ENCODE data around the gene ZBTB20.

GRCh38 chr3:115146032-115146417 is 1.1 kb downstream of the ZBTB20 start:
- peak; percentile 73 to 85 for TF ChIP-seq RXRA (IDR thresholded peaks at IDR 0.05)
- TF ChIP-seq EGR1 (IDR thresholded peaks at IDR 0.05; ENCODE audit: low read depth in 2 of 2) = no peak
- TF ChIP-seq, protein P1, sequence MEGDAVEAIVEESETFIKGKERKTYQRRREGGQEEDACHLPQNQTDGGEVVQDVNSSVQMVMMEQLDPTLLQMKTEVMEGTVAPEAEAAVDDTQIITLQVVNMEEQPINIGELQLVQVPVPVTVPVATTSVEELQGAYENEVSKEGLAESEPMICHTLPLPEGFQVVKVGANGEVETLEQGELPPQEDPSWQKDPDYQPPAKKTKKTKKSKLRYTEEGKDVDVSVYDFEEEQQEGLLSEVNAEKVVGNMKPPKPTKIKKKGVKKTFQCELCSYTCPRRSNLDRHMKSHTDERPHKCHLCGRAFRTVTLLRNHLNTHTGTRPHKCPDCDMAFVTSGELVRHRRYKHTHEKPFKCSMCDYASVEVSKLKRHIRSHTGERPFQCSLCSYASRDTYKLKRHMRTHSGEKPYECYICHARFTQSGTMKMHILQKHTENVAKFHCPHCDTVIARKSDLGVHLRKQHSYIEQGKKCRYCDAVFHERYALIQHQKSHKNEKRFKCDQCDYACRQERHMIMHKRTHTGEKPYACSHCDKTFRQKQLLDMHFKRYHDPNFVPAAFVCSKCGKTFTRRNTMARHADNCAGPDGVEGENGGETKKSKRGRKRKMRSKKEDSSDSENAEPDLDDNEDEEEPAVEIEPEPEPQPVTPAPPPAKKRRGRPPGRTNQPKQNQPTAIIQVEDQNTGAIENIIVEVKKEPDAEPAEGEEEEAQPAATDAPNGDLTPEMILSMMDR (IDR thresholded peaks at IDR 0.05; ENCODE audit: low read depth, low read length, missing input control) = no peak
- peak in 1 of 2 donors; percentile 10 for TF ChIP-seq JUND (IDR thresholded peaks at IDR 0.05)
- TF ChIP-seq YY1 (IDR thresholded peaks at IDR 0.05) = peak; percentile 95
- TF ChIP-seq RAD21 (IDR thresholded peaks at IDR 0.05) = peak; percentile 6 to 51
- TF ChIP-seq, protein P2, sequence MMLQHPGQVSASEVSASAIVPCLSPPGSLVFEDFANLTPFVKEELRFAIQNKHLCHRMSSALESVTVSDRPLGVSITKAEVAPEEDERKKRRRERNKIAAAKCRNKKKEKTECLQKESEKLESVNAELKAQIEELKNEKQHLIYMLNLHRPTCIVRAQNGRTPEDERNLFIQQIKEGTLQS (IDR thresholded peaks at IDR 0.05) = no peak
- TF ChIP-seq TAF1 (conservative IDR thresholded peaks at IDR 0.05) = peak; percentile 67
- TF ChIP-seq, protein P3, sequence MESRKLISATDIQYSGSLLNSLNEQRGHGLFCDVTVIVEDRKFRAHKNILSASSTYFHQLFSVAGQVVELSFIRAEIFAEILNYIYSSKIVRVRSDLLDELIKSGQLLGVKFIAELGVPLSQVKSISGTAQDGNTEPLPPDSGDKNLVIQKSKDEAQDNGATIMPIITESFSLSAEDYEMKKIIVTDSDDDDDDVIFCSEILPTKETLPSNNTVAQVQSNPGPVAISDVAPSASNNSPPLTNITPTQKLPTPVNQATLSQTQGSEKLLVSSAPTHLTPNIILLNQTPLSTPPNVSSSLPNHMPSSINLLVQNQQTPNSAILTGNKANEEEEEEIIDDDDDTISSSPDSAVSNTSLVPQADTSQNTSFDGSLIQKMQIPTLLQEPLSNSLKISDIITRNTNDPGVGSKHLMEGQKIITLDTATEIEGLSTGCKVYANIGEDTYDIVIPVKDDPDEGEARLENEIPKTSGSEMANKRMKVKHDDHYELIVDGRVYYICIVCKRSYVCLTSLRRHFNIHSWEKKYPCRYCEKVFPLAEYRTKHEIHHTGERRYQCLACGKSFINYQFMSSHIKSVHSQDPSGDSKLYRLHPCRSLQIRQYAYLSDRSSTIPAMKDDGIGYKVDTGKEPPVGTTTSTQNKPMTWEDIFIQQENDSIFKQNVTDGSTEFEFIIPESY (IDR thresholded peaks at IDR 0.05) = no peak
- TF ChIP-seq GABPA (IDR thresholded peaks at IDR 0.05 in 1 of 2, conservative IDR thresholded peaks at IDR 0.05 in 1 of 2) = no peak
- peak; percentile 40 for TF ChIP-seq REST (IDR thresholded peaks at IDR 0.05)
- TF ChIP-seq HNF4A (conservative IDR thresholded peaks at IDR 0.05) = no peak

Data from liver (tissue), 3 donors.